ES-I3 (cell line): ENCODE data around the gene KLHL9.
"Not testable (repeated sequence)": the region's sequence is repeated elsewhere in the genome, so short reads cannot be mapped to it uniquely, and the experiment has no call there.

Experiments
- H3K36me3 ChIP-seq: 2 replicates; pipeline ENCODE4 v1.6.1; 2013; ENCODE audit warnings: mild to moderate bottlenecking, low read length, control low read depth, moderate library complexity; ENCODE audit not compliant: insufficient read depth
- H3K4me1 ChIP-seq: 2 replicates; pipeline ENCODE4 v1.6.1; 2013; ENCODE audit warnings: mild to moderate bottlenecking, control low read depth, low read length; ENCODE audit not compliant: insufficient read depth
- H3K9ac ChIP-seq: 2 replicates; pipeline ENCODE4 v1.6.1; 2013; ENCODE audit warnings: low read depth, mild to moderate bottlenecking, low read length, moderate library complexity
- H3K9me3 ChIP-seq: 2 replicates; pipeline ENCODE4 v1.6.1; 2013; ENCODE audit warnings: mild to moderate bottlenecking, low read length, moderate library complexity; ENCODE audit not compliant: control insufficient read depth, insufficient read depth

The KLHL9 gene

GRCh38 chr9:21334701-21335632 lies at the start of gene KLHL9:
TSS of gene KLHL9 (minus strand) at chr9:21335404. CDS start at chr9:21334859, 545 bp downstream.
- peak within 1 kb of the TSS; percentile 74 for H3K9ac ChIP-seq
- peaks cover 15% of the 10 kb centered on the region; the same call in 1 of the 2 replicates for H3K4me1 ChIP-seq
- no peaks in the 10 kb centered on the region for H3K9me3 ChIP-seq
- H3K36me3 ChIP-seq: peaks cover 6% of the 10 kb centered on the region

- Histone ChIP-seq H3K36me3 (no peaks in the 10 kb centered on the region), H3K4me1 (peaks cover 10% of the 10 kb centered on the region), H3K9ac (no peak overlapping the region), H3K9me3 (no peaks in the 10 kb centered on the region)
These were observed 48.4 kb upstream of the KLHL9 start for GRCh38 chr9:21383627-21384026.

- H3K9ac ChIP-seq: no peak overlapping the region
- no peaks in the 10 kb centered on the region for H3K36me3 ChIP-seq
- peaks cover 10% of the 10 kb centered on the region for H3K4me1 ChIP-seq
- H3K9me3 ChIP-seq: no peaks in the 10 kb centered on the region
These were observed 46.5 kb upstream of the KLHL9 start for GRCh38 chr9:21381448-21382339.

- not testable (repeated sequence) for H3K9me3 ChIP-seq
These were observed 36.3 kb upstream of the KLHL9 start for GRCh38 chr9:21371467-21371866.

GRCh38 chr9:21367957-21368356 lies 32.8 kb upstream of the KLHL9 start, which contains the start of gene IFNA13:
TSS of gene IFNA13 (minus strand) at chr9:21368057. CDS start at chr9:21368010, 47 bp downstream.
- Histone ChIP-seq H3K9me3 (no peaks in the 10 kb centered on the region), H3K9ac (no peak within 1 kb of the TSS), H3K4me1 (no peaks in the 10 kb centered on the region), H3K36me3 (no peaks in the 10 kb centered on the region)

More at GRCh38 chr9:21371467-21371866, 36.3 kb upstream of the KLHL9 start:
- not testable (repeated sequence) for H3K9ac ChIP-seq, H3K36me3 ChIP-seq, H3K4me1 ChIP-seq

- H3K4me1 ChIP-seq, H3K9me3 ChIP-seq, H3K9ac ChIP-seq, H3K36me3 ChIP-seq: not testable (repeated sequence)
These were observed 32.0 kb upstream of the KLHL9 start for GRCh38 chr9:21367169-21367568.

GRCh38 chr9:21362287-21362686 lies 27.1 kb upstream of the KLHL9 start:
- Histone ChIP-seq H3K9ac (no peak overlapping the region), H3K36me3 (no peaks in the 10 kb centered on the region), H3K9me3 (no peaks in the 10 kb centered on the region), H3K4me1 (no peaks in the 10 kb centered on the region)

- no peaks in the 10 kb centered on the region for H3K9me3 ChIP-seq
- no peaks in the 10 kb centered on the region for H3K4me1 ChIP-seq
- H3K36me3 ChIP-seq: no peaks in the 10 kb centered on the region
- H3K9ac ChIP-seq: no peak overlapping the region
These were observed 22.6 kb upstream of the KLHL9 start for GRCh38 chr9:21357479-21358460.

- Histone ChIP-seq H3K4me1 (no peaks in the 10 kb centered on the region), H3K9me3 (no peaks in the 10 kb centered on the region), H3K36me3 (no peaks in the 10 kb centered on the region), H3K9ac (no peak within 1 kb of the TSS)
These were observed 15.6 kb upstream of the KLHL9 start, which contains the start of gene IFNA6 for GRCh38 chr9:21350787-21351186. TSS of gene IFNA6 (minus strand) at chr9:21350887. CDS start at chr9:21350887, 0 bp downstream.

- Histone ChIP-seq H3K36me3 (no peaks in the 10 kb centered on the region), H3K9me3 (no peaks in the 10 kb centered on the region; the same call in 1 of the 2 replicates), H3K4me1 (no peaks in the 10 kb centered on the region), H3K9ac (no peak overlapping the region)
These were observed 13.3 kb upstream of the KLHL9 start for GRCh38 chr9:21348430-21348970.

- Histone ChIP-seq H3K9ac (no peak overlapping the region), H3K4me1 (0 out of 2 replicates have a peak, but pooled peaks cover 2% of the 10 kb centered on the region), H3K36me3 (no peaks in the 10 kb centered on the region), H3K9me3 (no peaks in the 10 kb centered on the region; the same call in 1 of the 2 replicates)
These were observed 5.5 kb upstream of the KLHL9 start for GRCh38 chr9:21340735-21341134.

GRCh38 chr9:21336457-21336856 lies 1.3 kb upstream of the KLHL9 start:
- Histone ChIP-seq H3K9me3 (no peaks in the 10 kb centered on the region), H3K36me3 (peaks cover 6% of the 10 kb centered on the region), H3K9ac (no peak overlapping the region), H3K4me1 (peaks cover 15% of the 10 kb centered on the region; the same call in 1 of the 2 replicates)

- Histone ChIP-seq H3K36me3 (peaks cover 6% of the 10 kb centered on the region), H3K9me3 (no peaks in the 10 kb centered on the region), H3K4me1 (peaks cover 15% of the 10 kb centered on the region; the same call in 1 of the 2 replicates), H3K9ac (peak overlapping the region; percentile 16; the same call in 1 of the 2 replicates)
These were observed 2.0 kb downstream of the KLHL9 start for GRCh38 chr9:21333226-21333625.
